Measurements from ENCODE around the gene TLE5. TPM values are rescaled to one million over a fixed set of nuclear protein-coding genes. Genes with fewer than 3 reads are reported as not detected.

TLE5 gene
- total and polyA plus RNA-seq, 2 donors (not counting 3 experiments of a cell fraction or from before 2014, with no cell fraction given), result 393 to 574 TPM

DNA sequence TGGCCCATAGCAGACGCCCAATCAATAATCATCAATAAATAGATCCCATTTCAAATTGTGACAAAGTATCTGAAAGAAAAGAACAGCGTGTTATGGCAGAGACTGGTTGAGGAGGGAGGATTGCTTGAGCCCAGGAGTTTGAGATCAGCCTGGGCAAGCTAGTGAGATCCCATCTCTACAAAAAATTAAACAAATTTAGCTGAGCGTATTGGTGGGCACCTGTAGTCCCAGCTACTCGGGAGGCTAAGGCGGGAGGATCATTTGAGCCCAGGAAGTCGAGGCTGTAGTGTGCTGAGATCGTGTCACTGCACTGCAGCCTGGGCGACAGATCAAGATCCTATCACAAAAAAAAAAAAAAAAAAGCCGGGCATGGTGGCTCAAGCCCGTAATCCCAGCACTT is 25.5 kb upstream of the TLE5 start:
- H3K9me3 ChIP-seq (replicated peaks; ENCODE audit: control insufficient read depth, insufficient read depth, low read length), result no peaks in the 10 kb centered on the region
- ChIA-PET POLR2A (no interaction called here), CTCF (interaction anchor here (1.3 to 5.7 kb wide), 3 partner anchors 10 to 21 kb away, joined by 3 to 32 read pairs (median 6); no protein-coding TSS in a partner anchor)
- DNase-seq (ENCODE audit: low read depth, low spot score), result no peak
- dilution Hi-C loops (cut with MboI; ENCODE audit: extremely low pct_ligation_motif_present, low sequenced_read_pairs), result no loop called here
- TF ChIP-seq, protein P1, sequence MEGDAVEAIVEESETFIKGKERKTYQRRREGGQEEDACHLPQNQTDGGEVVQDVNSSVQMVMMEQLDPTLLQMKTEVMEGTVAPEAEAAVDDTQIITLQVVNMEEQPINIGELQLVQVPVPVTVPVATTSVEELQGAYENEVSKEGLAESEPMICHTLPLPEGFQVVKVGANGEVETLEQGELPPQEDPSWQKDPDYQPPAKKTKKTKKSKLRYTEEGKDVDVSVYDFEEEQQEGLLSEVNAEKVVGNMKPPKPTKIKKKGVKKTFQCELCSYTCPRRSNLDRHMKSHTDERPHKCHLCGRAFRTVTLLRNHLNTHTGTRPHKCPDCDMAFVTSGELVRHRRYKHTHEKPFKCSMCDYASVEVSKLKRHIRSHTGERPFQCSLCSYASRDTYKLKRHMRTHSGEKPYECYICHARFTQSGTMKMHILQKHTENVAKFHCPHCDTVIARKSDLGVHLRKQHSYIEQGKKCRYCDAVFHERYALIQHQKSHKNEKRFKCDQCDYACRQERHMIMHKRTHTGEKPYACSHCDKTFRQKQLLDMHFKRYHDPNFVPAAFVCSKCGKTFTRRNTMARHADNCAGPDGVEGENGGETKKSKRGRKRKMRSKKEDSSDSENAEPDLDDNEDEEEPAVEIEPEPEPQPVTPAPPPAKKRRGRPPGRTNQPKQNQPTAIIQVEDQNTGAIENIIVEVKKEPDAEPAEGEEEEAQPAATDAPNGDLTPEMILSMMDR (IDR thresholded peaks at IDR 0.05; ENCODE audit: extremely low read depth in 1 of 2, insufficient read depth in 1 of 2, low read depth in 1 of 2, low read length in 2 of 2), result no peak
- no peak overlapping the region for H3K4me2 ChIP-seq (ENCODE audit: insufficient read depth, low read length)
- no peak overlapping the region for H2AFZ ChIP-seq (ENCODE audit: low read depth, low read length)
- H3K27me3 ChIP-seq (ENCODE audit: control insufficient read depth in 2 of 2, insufficient read depth in 2 of 2, low read length in 2 of 2), result no peaks in the 10 kb centered on the region
- intact Hi-C loops (cut with micrococcal nuclease), result no loop called here
- no peak overlapping the region for H3K4me3 ChIP-seq (replicated peaks in 1 of 3; ENCODE audit: insufficient read depth in 1 of 3, low read depth in 1 of 3, low read length in 3 of 3)
- H3K9ac ChIP-seq (replicated peaks; ENCODE audit: extremely low read depth, insufficient read depth, low read length), result no peak overlapping the region
- H4K20me1 ChIP-seq (replicated peaks; ENCODE audit: control insufficient read depth, extremely low read depth, insufficient read depth, low read length), result no peaks in the 10 kb centered on the region
- FAIRE-seq, result no peak
- no peaks in the 10 kb centered on the region for H3K36me3 ChIP-seq (ENCODE audit: control insufficient read depth in 2 of 2, extremely low read depth in 1 of 2, insufficient read depth in 2 of 2, low read length in 2 of 2)
- H3K27ac ChIP-seq (ENCODE audit: insufficient read depth, low read depth, low read length), result no peak overlapping the region
- BruUV-seq (replicated peaks), result no TSS peak
- no peaks in the 10 kb centered on the region for H3K9me1 ChIP-seq (replicated peaks; ENCODE audit: control insufficient read depth, extremely low read depth, insufficient read depth, low read length)
- H3K79me2 ChIP-seq (ENCODE audit: control insufficient read depth, insufficient read depth, low read length), result no peaks in the 10 kb centered on the region
- H3K4me1 ChIP-seq (ENCODE audit: control insufficient read depth, extremely low read depth, insufficient read depth, low read length), result no peaks in the 10 kb centered on the region

DNA sequence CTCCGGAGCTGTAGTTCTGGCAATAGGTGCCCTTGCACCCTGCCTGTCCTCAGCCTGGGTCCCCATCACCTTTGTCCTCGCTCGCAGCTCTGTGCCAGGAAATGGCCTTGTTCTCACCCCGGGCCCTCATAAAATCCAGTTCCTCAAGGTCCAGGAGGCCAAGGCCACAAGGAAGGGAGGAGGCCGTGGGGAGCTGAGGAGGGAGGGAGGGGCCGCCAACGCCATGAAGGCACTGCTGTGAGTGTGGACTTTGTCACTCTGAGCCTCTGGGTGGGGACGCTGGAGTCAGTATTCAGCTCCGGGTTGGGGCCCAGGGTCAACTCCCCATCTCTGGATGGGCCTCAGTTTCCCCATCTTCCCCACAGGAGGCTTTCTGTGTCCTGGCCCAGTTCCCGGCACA is 22.6 kb upstream of the TLE5 start:
- H3K27me3 ChIP-seq (ENCODE audit: control insufficient read depth in 2 of 2, insufficient read depth in 2 of 2, low read length in 2 of 2), result no peaks in the 10 kb centered on the region
- no peak for DNase-seq (ENCODE audit: low read depth, low spot score)
- no peaks in the 10 kb centered on the region for H3K79me2 ChIP-seq (ENCODE audit: control insufficient read depth, insufficient read depth, low read length)
- intact Hi-C loops (cut with micrococcal nuclease), result no loop called here
- no peak for FAIRE-seq
- TF ChIP-seq EZH2 (IDR thresholded peaks at IDR 0.05; ENCODE audit: borderline replicate concordance, low read depth, low read length, severe bottlenecking) (no peak), JUN (IDR thresholded peaks at IDR 0.05; ENCODE audit: borderline replicate concordance, insufficient read depth, insufficient read length, low read depth) (no peak), MYC (IDR thresholded peaks at IDR 0.05; ENCODE audit: low read depth, low read length) (no peak), GATA2 (IDR thresholded peaks at IDR 0.05; ENCODE audit: insufficient read depth, insufficient read length, low read depth, low read length) (no peak), POLR2A (IDR thresholded peaks at IDR 0.05; ENCODE audit: low read depth, low read length) (no peak), POLR2AphosphoS5 (IDR thresholded peaks at IDR 0.05; ENCODE audit: insufficient read depth, low read depth, low read length) (no peak), FOS (IDR thresholded peaks at IDR 0.05; ENCODE audit: borderline replicate concordance, insufficient read depth, low read length) (no peak)
- TF ChIP-seq, protein P2, sequence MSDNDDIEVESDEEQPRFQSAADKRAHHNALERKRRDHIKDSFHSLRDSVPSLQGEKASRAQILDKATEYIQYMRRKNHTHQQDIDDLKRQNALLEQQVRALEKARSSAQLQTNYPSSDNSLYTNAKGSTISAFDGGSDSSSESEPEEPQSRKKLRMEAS (IDR thresholded peaks at IDR 0.05; ENCODE audit: insufficient read depth, insufficient read length), result no peak
- TF ChIP-seq, protein P1 (IDR thresholded peaks at IDR 0.05; ENCODE audit: extremely low read depth in 1 of 2, insufficient read depth in 1 of 2, low read depth in 1 of 2, low read length in 2 of 2), result no peak
- H3K9me3 ChIP-seq (replicated peaks; ENCODE audit: control insufficient read depth, insufficient read depth, low read length), result no peaks in the 10 kb centered on the region
- H3K36me3 ChIP-seq (ENCODE audit: control insufficient read depth in 2 of 2, extremely low read depth in 1 of 2, insufficient read depth in 2 of 2, low read length in 2 of 2), result no peaks in the 10 kb centered on the region
- no TSS peak for BruUV-seq (replicated peaks)
- no peaks in the 10 kb centered on the region for H3K9me1 ChIP-seq (replicated peaks; ENCODE audit: control insufficient read depth, extremely low read depth, insufficient read depth, low read length)
- H3K9ac ChIP-seq (replicated peaks; ENCODE audit: extremely low read depth, insufficient read depth, low read length), result no peak overlapping the region
- ChIA-PET CTCF (interaction anchor here (1.6 to 2.3 kb wide), 2 partner anchors 8 to 19 kb away, joined by 3 to 12 read pairs; no protein-coding TSS in a partner anchor), POLR2A (no interaction called here)
- dilution Hi-C loops (cut with MboI; ENCODE audit: extremely low pct_ligation_motif_present, low sequenced_read_pairs), result no loop called here
- no peaks in the 10 kb centered on the region for H3K4me1 ChIP-seq (ENCODE audit: control insufficient read depth, extremely low read depth, insufficient read depth, low read length)
- no peak overlapping the region for H3K4me2 ChIP-seq (ENCODE audit: insufficient read depth, low read length)
- H4K20me1 ChIP-seq (replicated peaks; ENCODE audit: control insufficient read depth, extremely low read depth, insufficient read depth, low read length), result no peaks in the 10 kb centered on the region
- H2AFZ ChIP-seq (ENCODE audit: low read depth, low read length), result no peak overlapping the region
- no peak overlapping the region for H3K4me3 ChIP-seq (replicated peaks in 1 of 3; ENCODE audit: insufficient read depth in 1 of 3, low read depth in 1 of 3, low read length in 3 of 3)
- no peak overlapping the region for H3K27ac ChIP-seq (ENCODE audit: insufficient read depth, low read depth, low read length)

Data from endothelial cell of umbilical vein (primary cell).